GM19238 (cell line): ENCODE results near the gene SLC35G6.
"Not testable (repeated sequence)": the region's sequence is repeated elsewhere in the genome, so short reads cannot be mapped to it uniquely, and the experiment has no call there.

Source experiments
- DNase-seq: peaks from one replicate; pipeline ENCODE4 v3.0.0; 2011; ENCODE audit warnings: low spot score; ENCODE audit not compliant: insufficient read length

SLC35G6 gene

DNA sequence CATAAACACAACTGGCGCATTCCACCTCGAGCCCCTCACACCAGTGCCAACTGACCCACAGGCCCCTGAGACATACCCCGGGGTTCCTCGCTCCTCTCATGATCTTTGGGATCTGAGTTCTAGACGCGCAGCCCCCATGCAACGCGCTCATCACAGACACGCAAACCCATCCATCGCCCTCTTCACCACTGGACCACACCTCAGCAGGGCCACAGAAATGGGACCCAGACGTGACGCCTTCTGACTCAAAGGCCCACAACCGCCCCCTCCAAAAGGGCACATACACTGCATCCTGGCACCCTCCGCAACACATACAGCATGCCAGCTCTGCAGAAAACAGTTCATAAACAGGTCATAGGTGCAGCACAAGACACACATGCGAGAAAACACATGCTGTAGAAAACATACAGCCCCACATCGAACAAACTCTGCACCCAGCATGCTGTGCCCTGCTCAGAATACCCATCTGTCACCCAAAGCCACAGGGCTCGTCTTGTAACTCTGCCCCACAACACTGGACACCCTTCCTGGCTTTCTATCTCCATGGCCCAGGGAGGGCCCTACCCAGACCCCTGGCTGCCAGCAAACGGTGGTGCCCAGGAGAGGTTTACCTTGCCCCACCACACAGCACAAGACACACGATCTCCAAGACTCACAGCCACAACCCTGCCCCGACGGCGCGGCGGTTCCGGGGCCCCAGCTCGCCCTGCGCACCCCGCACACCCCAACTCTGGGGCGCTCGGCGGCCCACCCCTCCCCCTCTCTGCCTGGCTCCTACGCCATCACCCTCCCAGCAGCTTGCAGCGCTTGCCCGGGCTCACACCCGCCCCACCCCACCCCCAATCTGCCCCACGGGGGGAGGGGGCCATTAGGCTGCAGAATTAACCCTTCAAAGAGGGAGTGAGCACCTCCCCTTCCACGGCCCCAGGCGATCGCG is 2.7 kb upstream of the SLC35G6 start:
- DNase-seq: peak; percentile 60

DNA sequence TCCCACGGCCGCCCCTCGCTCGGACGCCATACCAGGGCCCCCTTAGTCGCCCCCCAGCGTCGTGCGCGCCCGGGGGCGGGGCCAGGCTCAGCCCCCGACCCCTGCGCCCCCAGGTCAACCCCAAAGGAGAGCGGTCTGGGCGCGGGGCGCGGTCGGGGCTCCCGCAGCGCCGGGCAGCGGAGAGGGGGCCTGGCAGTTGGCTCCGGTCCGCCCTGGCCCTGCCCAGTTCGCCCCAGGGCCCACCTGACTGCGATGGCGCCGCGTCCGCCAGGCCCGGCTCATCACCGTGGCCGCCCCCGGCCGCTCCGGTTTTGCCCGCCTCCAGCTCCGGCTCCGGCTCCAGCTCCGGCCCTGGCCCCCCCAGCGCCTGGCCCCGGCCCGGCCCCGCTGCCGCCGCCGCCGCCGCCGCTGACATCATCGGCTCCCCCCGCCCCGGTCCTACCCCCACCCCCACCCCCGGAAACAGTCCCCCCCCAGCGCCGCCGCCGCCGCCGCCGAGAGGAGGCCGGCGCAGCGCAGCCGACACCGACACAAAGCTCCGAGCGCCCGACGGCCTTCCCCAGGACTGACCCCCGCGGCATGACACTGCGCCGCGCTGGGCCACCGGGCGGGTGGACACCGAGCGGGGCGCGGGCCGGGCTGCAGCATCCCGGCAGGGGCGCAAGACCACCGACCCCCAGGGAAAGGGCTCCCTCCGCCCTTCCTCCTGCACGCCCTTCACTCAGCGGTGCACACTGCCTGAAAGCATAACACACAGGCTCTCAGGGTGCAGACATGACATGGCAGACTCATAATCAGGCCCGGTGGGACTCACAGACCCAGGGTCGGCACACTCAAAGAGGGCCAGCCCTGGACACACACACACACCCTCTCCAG is 1.8 kb upstream of the SLC35G6 start, which contains the start of gene ZBTB4:
TSS of gene ZBTB4 (minus strand) at position 419 of the 876 bp plus-strand sequence. CDS start 12,830 bp downstream, outside the sequence.
- DNase-seq: peak; percentile 42

DNA sequence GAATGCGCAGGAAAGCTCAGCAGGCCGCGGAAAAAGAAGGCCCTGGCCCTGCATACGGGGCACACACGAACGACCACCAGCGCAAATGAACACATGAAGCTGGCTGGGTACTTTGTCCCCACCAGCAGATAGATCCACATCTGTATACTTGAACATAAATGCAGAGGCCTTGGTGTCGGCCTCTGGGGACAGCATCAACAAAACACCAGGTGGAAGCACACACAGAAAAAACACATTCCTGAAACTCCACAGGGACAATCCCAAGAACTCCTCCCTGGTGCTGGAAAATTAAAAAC is 1.2 kb upstream of the SLC35G6 start:
- DNase-seq: no peak

DNA sequence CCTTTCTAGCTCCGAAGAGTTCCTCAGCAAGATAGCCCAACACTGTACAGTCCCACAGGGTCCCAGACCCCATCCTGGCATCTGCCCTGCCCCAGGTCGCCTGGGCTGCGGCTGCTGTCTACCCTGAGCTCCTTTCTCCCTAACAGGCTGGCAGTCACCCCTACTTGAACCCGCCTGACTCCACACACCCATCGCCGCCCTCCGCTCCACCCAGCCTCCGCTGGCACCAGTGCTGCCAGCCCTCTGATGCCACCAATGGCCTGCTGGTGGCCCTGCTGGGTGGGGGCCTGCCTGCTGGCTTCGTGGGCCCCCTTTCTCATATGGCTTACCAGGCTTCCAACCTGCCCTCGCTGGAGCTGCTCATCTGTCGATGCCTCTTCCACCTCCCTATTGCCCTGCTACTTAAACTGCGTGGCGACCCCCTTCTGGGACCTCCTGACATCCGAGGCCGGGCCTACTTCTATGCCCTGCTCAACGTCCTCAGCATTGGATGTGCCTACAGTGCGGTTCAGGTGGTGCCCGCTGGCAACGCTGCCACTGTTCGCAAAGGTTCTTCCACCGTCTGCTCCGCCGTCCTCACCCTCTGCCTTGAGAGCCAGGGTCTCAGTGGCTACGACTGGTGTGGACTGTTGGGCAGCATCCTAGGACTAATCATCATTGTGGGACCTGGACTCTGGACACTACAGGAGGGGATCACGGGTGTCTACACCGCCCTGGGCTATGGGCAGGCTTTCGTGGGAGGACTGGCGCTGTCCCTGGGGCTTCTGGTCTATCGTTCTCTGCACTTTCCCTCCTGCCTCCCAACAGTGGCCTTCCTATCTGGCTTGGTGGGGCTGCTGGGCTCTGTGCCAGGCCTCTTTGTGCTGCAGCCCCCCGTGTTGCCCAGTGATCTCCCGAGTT is 846 bp downstream of the SLC35G6 start:
- not testable (repeated sequence) for DNase-seq

DNA sequence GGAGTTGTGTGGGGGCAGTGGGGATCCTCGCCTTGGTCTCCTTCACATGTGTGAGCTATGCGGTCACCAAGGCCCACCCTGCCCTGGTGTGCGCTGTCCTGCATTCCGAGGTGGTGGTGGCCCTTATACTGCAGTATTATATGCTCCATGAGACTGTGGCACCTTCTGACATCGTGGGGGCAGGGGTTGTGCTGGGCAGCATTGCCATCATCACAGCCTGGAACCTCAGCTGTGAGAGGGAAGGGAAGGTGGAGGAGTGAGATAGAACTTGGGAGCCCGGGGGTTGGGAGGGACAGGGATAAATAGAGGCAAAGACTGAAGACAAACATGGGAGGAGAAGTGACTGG is 1.5 kb downstream of the SLC35G6 start:
- not testable (repeated sequence) for DNase-seq

DNA sequence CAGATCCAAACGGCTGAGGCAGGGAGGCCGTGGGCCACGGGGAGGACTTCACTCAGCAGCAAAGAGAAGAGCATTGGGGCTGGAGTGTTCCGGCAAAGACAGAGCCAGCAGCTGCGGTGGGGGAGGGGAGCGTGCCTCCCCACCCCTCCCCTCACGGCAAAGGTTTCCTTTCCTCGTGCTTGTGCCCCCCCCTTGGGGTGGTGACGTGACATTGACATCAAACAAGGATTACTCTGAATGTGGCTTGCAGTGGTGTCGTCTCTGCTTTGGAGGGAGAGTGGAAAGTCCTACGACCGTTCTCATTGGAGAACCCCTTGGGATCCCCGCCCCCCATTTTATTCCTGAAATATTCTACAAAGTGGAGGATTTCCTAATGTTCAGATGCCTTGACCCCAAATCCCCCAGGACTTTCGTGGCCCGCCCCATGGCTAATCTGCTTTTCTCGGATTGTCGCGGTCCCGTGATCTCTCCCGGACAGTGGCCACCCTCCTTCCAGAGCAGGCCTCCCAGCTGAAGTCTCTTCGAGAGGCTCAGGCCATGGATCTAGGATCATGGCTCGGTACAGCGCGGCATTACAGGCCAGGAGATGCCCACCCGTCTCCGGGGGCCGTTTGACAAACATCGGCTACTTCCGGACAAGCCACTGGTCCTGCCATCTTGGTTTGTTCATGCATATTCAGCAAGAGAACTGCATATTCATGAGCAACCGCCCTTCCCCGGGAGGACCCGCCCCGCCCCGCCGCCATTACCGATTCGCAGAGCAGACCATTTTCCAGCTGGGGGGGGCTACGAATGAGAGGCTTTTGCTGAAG is 2.2 kb downstream of the SLC35G6 start:
- DNase-seq: peak; percentile 81

DNA sequence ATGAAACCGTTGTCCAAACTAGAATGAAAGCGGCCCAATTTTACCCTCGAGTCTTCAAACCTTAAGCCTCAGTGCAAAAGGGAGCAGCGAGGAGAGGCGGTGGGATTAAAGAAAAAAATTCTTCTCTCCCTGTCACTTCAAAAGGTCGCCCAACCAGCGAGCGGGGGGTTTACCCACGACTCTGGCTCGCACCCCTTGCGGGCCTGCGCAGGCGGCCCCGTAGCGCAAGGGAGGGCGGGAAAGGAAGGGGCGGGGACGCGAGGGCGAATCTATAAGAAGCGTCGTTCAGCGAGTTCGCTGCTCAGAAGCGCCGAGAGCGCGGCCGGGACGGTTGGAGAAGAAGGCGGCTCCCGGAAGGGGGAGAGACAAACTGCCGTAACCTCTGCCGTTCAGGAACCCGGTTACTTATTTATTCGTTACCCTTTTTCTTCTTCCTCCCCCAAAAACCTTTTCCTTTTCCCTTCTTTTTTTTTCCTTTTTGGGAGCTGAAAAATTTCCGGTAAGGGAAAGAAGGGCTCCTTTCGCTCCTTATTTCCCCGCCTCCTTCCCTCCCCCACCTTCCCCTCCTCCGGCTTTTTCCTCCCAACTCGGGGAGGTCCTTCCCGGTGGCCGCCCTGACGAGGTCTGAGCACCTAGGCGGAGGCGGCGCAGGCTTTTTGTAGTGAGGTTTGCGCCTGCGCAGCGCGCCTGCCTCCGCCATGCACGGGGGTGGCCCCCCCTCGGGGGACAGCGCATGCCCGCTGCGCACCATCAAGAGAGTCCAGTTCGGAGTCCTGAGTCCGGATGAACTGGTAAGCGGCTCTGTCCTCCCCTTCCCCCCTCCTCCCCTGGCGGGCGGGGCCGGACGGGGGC is 3.0 kb downstream of the SLC35G6 start, which contains the start of gene POLR2A:
TSS of gene POLR2A (plus strand) at position 300 of the 852 bp plus-strand sequence.
- DNase-seq: peak; percentile 93

DNA sequence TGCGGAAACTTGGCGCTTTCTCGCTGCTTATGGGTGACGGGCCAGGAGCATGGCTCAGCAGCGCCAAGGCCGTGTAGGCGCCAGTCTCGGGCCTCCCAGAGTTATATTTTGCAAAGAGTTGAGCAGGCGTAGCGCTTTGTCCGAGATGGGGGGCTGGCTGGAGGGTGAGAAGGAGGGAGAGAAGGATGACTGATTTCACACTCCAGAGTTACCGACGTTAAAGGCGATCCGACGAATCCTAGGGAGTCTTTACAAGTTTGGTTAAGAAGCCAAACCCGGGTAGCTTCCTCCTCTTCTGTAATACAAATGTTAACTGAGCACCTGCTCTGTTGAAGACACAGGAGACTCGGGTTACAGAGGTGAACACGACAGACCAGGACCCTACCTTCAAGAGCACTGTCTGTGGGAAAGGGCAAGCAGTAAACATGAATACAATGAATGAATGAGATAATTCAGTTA is 3.7 kb downstream of the SLC35G6 start:
- DNase-seq: no peak

DNA sequence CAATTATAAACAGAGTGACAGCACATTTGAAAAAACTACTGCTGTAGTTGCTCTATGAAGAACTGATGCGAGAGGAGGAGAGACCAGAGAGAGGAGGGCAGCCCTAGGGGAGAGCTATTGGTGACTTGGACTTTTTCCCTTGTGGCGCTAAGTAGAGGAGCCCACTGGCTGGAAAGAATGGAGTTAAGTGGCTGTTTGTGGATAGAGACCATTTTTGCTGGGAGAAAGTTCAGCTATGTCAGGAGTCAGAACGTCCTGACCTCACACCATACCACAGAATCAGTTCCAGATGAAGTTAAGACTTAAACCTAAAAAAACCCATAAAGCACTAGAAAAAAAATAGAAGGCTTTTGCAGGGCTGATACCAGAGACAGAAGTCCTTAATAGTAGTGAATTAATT is 4.9 kb downstream of the SLC35G6 start:
- no peak for DNase-seq

DNA sequence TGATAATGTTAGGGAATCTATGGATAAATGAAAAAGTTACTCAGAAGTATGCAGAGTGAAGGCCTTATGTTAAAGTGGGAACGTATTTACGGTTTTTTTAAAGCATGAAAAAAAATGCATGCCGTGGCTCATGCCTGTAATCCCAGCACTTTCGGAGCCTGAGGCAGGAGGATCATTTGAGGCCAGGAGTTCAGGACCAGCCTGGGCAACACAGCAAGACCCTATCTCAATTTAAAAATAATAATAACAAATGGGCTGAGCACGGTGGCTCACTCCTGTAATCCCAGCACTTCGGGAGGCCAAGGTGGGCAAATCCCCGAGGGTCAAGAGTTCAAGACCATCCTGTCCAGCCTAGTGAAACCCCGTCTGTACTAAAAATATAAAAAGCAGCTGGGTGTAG is 8.9 kb downstream of the SLC35G6 start:
- DNase-seq: no peak

DNA sequence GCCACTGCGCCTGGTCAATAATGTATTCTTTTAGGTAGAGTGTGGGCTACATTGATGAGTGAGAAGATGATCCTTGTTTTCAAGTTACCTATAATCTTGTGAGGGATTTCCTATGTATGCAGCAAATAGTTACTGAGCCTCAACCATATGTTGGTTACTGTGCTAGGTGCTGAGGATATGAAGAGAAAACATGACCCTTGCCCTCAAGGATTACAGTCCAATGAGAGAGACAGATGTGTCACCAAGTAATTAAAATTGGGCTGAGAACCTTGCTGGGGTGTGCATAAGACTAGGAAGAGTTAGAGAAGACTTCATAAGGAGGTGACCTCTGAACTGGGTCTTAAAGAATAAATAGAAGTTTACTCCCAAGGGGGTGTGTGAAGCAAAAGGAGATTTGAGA is 10.3 kb downstream of the SLC35G6 start:
- DNase-seq: no peak

DNA sequence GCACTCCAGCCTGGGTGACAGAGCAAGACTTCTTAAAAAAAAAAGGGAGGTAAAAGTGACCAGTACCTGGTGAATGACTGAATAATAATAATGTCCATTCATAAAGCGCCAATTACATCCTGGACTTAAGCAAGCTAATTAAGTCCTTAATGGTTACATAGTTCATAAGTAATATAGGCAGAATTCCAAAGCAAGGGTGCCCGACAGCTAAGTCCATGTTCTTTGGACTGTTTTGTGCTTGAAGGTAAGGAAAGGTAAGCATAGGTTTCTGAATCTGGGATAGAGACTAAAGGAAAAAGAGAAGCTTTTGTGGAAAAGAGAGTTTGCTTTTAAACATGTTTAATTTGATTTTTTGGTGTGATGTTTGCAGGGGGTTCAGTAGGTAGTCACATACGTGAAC is 12.7 kb downstream of the SLC35G6 start:
- DNase-seq: no peak

DNA sequence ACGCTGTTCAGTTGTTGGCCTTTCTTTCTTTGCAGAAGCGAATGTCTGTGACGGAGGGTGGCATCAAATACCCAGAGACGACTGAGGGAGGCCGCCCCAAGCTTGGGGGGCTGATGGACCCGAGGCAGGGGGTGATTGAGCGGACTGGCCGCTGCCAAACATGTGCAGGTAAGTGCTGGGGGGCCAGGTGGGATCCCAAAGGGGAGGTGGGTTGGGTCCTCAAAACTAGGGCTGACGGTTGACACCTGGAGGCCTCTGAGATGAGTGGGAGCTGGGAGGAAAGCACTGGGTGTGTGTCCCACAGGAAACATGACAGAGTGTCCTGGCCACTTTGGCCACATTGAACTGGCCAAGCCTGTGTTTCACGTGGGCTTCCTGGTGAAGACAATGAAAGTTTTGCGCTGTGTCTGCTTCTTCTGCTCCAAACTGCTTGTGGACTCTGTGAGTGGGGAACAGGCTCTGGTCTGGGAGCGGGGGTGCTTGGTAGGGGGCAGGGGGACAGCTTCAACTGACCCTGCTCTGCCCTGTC is 14.7 kb downstream of the SLC35G6 start:
- DNase-seq: no peak

DNA sequence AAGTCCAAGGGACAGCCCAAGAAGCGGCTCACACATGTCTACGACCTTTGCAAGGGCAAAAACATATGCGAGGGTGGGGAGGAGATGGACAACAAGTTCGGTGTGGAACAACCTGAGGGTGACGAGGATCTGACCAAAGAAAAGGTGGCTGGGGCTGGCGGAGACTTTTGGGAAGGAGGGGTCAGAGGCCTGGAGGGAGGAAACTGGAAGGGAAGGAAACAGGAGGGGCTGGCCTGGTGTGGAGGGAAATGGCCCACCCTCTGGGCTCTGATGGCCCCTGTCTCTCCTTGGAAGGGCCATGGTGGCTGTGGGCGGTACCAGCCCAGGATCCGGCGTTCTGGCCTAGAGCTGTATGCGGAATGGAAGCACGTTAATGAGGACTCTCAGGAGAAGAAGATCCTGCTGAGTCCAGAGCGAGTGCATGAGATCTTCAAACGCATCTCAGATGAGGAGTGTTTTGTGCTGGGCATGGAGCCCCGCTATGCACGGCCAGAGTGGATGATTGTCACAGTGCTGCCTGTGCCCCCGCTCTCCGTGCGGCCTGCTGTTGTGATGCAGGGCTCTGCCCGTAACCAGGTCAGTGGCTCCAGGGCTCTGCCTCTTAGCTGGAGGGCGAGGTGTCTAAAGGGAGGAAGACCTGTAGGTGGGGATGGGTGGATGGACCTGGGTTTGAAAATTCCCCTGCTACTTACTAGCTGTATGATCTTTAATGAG is 15.4 kb downstream of the SLC35G6 start:
- DNase-seq: no peak

DNA sequence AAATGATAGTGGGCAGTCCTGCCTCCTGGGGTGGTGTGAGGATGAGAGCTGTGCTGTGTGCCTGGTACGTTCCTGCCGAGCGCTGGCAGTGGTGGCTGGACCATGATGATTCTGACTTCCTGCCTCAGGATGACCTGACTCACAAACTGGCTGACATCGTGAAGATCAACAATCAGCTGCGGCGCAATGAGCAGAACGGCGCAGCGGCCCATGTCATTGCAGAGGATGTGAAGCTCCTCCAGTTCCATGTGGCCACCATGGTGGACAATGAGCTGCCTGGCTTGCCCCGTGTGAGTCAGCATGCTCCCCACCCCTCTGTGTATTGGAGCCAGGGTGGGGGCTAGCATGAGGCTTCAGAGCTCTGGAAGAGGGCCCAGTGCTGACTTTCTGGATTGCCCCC is 16.0 kb downstream of the SLC35G6 start:
- DNase-seq: no peak

DNA sequence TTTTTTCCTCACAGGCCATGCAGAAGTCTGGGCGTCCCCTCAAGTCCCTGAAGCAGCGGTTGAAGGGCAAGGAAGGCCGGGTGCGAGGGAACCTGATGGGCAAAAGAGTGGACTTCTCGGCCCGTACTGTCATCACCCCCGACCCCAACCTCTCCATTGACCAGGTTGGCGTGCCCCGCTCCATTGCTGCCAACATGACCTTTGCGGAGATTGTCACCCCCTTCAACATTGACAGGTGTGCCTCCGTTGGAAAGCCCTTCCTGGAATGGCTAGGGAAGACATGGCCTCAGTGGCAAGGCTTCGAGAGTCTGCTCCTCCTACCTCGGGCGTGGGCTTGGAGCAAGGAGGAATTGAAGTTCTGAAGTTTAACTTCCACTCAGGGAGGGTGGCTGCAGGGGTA is 16.4 kb downstream of the SLC35G6 start:
- DNase-seq: no peak

DNA sequence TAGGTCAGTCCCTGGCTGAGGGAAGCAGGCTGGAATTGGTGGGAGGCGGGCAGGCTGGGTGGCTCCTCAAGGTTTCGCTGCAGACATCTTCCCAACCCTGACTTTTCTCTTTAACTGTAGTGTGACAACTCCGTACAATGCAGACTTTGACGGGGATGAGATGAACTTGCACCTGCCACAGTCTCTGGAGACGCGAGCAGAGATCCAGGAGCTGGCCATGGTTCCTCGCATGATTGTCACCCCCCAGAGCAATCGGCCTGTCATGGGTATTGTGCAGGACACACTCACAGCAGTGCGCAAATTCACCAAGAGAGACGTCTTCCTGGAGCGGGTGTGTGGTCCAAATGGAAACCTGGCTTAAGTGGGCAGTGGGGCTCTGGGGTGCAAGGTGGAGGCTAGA is 17.9 kb downstream of the SLC35G6 start:
- DNase-seq: no peak

DNA sequence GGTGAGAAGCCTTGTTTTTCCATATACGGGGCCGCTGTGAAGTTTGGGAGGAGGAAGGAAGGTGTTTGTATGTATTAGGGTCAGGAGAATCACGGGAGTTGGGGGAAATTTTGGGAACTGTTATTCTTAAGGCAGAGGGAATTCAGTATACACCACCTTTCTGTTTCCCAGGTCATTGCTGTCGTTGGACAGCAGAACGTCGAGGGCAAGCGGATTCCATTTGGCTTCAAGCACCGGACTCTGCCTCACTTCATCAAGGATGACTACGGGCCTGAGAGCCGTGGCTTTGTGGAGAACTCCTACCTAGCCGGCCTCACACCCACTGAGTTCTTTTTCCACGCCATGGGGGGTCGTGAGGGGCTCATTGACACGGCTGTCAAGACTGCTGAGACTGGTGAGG is 20.5 kb downstream of the SLC35G6 start:
- no peak for DNase-seq
